ENCODE results near the gene CYBB. TPM values are rescaled to one million over a fixed set of nuclear protein-coding genes. Genes with fewer than 3 reads are reported as not detected.
A peak's percentile ranks its signal among the peaks of the same experiment; 100 is the strongest.

CYBB gene
- total RNA-seq: 420 TPM
- long read RNA-seq, full-length matches to known transcripts: 67 of 129 reads
- long read RNA-seq, partial matches to known transcripts: 61 of 129 reads
- long read RNA-seq, other reads (novel, unspliced or antisense): 1 of 129 reads

DNA sequence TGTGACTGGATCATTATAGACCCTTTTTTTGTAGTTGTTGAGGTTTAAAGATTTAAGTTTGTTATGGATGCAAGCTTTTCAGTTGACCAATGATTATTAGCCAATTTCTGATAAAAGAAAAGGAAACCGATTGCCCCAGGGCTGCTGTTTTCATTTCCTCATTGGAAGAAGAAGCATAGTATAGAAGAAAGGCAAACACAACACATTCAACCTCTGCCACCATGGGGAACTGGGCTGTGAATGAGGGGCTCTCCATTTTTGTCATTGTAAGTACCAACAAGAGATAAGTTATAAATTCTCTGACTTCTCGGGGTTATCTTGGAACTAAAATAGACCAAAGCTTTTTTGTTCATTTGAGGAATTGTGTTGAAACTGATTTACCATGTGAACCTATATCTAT lies at the start of gene CYBB:
CYBB (plus strand) TSS at position 203 of the 400 bp plus-strand sequence; CDS start at position 222, 19 bp downstream.
- H3K4me3 ChIP-seq: peak within 1 kb of the TSS; percentile 35
- H3K9me3 ChIP-seq: no peaks in the 10 kb centered on the region
- H3K27me3 ChIP-seq (ENCODE audit: low read depth): no peaks in the 10 kb centered on the region
- TF ChIP-seq, protein P1, sequence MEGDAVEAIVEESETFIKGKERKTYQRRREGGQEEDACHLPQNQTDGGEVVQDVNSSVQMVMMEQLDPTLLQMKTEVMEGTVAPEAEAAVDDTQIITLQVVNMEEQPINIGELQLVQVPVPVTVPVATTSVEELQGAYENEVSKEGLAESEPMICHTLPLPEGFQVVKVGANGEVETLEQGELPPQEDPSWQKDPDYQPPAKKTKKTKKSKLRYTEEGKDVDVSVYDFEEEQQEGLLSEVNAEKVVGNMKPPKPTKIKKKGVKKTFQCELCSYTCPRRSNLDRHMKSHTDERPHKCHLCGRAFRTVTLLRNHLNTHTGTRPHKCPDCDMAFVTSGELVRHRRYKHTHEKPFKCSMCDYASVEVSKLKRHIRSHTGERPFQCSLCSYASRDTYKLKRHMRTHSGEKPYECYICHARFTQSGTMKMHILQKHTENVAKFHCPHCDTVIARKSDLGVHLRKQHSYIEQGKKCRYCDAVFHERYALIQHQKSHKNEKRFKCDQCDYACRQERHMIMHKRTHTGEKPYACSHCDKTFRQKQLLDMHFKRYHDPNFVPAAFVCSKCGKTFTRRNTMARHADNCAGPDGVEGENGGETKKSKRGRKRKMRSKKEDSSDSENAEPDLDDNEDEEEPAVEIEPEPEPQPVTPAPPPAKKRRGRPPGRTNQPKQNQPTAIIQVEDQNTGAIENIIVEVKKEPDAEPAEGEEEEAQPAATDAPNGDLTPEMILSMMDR (IDR thresholded peaks at IDR 0.05): no peak
- no peak for DNase-seq
- H3K4me1 ChIP-seq: no peaks in the 10 kb centered on the region
- peak within 1 kb of the TSS; percentile 38 for H3K27ac ChIP-seq
- intact Hi-C loops (cut with DNase I): no loop called here
- ATAC-seq: no peak
- no peaks in the 10 kb centered on the region for H3K36me3 ChIP-seq

DNA sequence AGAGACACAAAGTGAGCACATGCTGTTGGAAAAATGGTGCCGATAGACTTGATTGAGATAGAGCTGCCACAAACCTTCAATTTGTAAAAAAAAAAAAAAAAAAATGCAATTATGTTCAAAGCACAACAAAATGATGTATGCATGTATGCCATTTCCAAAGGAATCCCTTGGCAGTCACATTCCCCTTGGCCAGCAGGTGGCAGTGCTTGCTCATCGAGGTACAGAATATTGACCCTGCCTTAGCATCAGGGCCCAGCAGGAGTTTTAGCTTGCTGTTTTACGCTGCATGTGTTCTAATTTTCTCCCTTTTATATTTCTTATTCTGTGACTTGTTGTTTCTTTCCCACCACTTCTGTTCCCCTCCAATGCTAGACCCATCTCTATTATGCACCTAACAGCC lies 34.5 kb upstream of the CYBB start:
- ATAC-seq (peak; percentile 78 to 94), DNase-seq (peak; percentile 72)
- Histone ChIP-seq H3K9me3 (no peaks in the 10 kb centered on the region), H3K27me3 (ENCODE audit: low read depth) (no peaks in the 10 kb centered on the region), H3K4me1 (no peaks in the 10 kb centered on the region), H3K27ac (no peak overlapping the region), H3K4me3 (no peak overlapping the region), H3K36me3 (no peaks in the 10 kb centered on the region)
- TF ChIP-seq, protein P1 (IDR thresholded peaks at IDR 0.05): peak; percentile 74
- intact Hi-C loops (cut with DNase I): no loop called here

GRCh38 chrX:37745835-37746217 lies 34.0 kb upstream of the CYBB start:
- DNase-seq (no peak), ATAC-seq (peak; percentile 34 to 49)
- intact Hi-C loops (cut with DNase I): no loop called here
- TF ChIP-seq, protein P1 (IDR thresholded peaks at IDR 0.05): no peak
- Histone ChIP-seq H3K27me3 (ENCODE audit: low read depth) (no peaks in the 10 kb centered on the region), H3K4me1 (no peaks in the 10 kb centered on the region), H3K9me3 (no peaks in the 10 kb centered on the region), H3K36me3 (no peaks in the 10 kb centered on the region), H3K27ac (peak overlapping the region; percentile 24), H3K4me3 (no peak overlapping the region)

GRCh38 chrX:37746218-37746941 lies 33.5 kb upstream of the CYBB start:
- Histone ChIP-seq H3K27ac (no peak overlapping the region), H3K36me3 (no peaks in the 10 kb centered on the region), H3K4me3 (no peak overlapping the region), H3K27me3 (ENCODE audit: low read depth) (no peaks in the 10 kb centered on the region), H3K9me3 (no peaks in the 10 kb centered on the region), H3K4me1 (no peaks in the 10 kb centered on the region)
- intact Hi-C loops (cut with DNase I): no loop called here
- ATAC-seq (peak; percentile 72 to 73), DNase-seq (no peak)
- TF ChIP-seq, protein P1 (IDR thresholded peaks at IDR 0.05): no peak

DNA sequence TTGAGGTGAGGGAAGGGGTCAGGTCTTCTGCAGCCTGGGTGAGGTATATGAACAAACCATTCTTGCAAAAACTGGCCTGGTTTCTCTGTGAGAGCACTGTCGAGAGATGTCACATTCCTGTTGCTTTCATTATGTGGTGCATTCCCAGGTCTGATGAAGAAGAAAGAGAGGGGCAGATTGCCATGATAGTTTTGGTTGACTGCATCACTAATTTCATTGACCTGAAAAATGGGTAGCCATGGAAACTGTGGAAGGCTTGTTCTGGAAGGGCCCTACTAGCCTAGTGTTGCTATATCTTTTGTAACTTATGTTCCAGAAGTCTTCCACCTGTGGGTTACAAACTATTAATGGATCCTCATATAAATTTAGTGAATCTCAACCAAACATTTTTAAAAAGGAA lies 32.9 kb upstream of the CYBB start:
- intact Hi-C loops (cut with DNase I): no loop called here
- Histone ChIP-seq H3K36me3 (no peaks in the 10 kb centered on the region), H3K4me1 (no peaks in the 10 kb centered on the region), H3K27me3 (ENCODE audit: low read depth) (no peaks in the 10 kb centered on the region), H3K4me3 (no peak overlapping the region), H3K9me3 (no peaks in the 10 kb centered on the region), H3K27ac (no peak overlapping the region)
- TF ChIP-seq, protein P1 (IDR thresholded peaks at IDR 0.05): no peak
- DNase-seq (no peak), ATAC-seq (no peak)

All from lower lobe of right lung (tissue), 2 donors.